ENCODE data around the gene IGSF21.

IGSF21 gene

GRCh38 chr1:18278946-18279345, 171.3 kb downstream of the IGSF21 start:
- FAIRE-seq, result no peak

- FAIRE-seq, result no peak
These were observed 171.9 kb downstream of the IGSF21 start for GRCh38 chr1:18279351-18280074.

GRCh38 chr1:18280956-18281355, 173.4 kb downstream of the IGSF21 start:
- no peak for FAIRE-seq

GRCh38 chr1:18282851-18283600, 175.4 kb downstream of the IGSF21 start:
- FAIRE-seq, result no peak

GRCh38 chr1:18283601-18284385, 176.2 kb downstream of the IGSF21 start:
- no peak for FAIRE-seq

GRCh38 chr1:18284805-18285537, 177.4 kb downstream of the IGSF21 start:
- no peak for FAIRE-seq

- FAIRE-seq, result no peak
These were observed 177.9 kb downstream of the IGSF21 start for GRCh38 chr1:18285538-18285924.

- FAIRE-seq, result no peak
These were observed 181.1 kb downstream of the IGSF21 start for GRCh38 chr1:18288722-18289121.

- no peak for FAIRE-seq
These were observed 182.0 kb downstream of the IGSF21 start for GRCh38 chr1:18289597-18289996.

GRCh38 chr1:18290740-18291412, 183.3 kb downstream of the IGSF21 start:
- FAIRE-seq, result no peak

GRCh38 chr1:18292531-18292930, 184.9 kb downstream of the IGSF21 start:
- no peak for FAIRE-seq

GRCh38 chr1:18293291-18293690, 185.7 kb downstream of the IGSF21 start:
- FAIRE-seq, result no peak

GRCh38 chr1:18294437-18295176, 187.0 kb downstream of the IGSF21 start:
- FAIRE-seq, result no peak

GRCh38 chr1:18297896-18298648, 190.5 kb downstream of the IGSF21 start:
- no peak for FAIRE-seq

GRCh38 chr1:18299441-18300338, 192.1 kb downstream of the IGSF21 start:
- no peak for FAIRE-seq

GRCh38 chr1:18300376-18300775, 192.8 kb downstream of the IGSF21 start:
- no peak for FAIRE-seq

GRCh38 chr1:18302788-18303413, 195.3 kb downstream of the IGSF21 start:
- no peak for FAIRE-seq

- FAIRE-seq, result no peak
These were observed 196.7 kb downstream of the IGSF21 start for GRCh38 chr1:18304151-18304869.

Data from colon (tissue), 2 donors.